Right lobe of liver (tissue), 4 donors: ENCODE data around the gene BICC1.

Experiments used
- POLR2A ChIP-seq: fragments of 450-650 bp; IDR thresholded peaks from one replicate; pipeline ENCODE4 v1.6.1; 2017; ENCODE audit warnings: antibody characterized with exemption, mild to moderate bottlenecking
- TF ChIP-seq, protein P1 (sequence below), 4 donors: fragments of 200-600 bp in 3 of 4; fragments of 450-650 bp in 1 of 4; IDR thresholded peaks; one replicate each; pipeline versions ENCODE4 v1.5.1 to v1.8.0; 2016 to 2022; ENCODE audit warnings: antibody characterized with exemption in 4 of 4, mild to moderate bottlenecking in 2 of 4
- donor health status: DM: no; HTN: no; CAD: no.
- donor health status: DM: no; HTN: no; CAD: no.
- donor health status: DM: no; HTN: yes; CAD: no.

DNA sequence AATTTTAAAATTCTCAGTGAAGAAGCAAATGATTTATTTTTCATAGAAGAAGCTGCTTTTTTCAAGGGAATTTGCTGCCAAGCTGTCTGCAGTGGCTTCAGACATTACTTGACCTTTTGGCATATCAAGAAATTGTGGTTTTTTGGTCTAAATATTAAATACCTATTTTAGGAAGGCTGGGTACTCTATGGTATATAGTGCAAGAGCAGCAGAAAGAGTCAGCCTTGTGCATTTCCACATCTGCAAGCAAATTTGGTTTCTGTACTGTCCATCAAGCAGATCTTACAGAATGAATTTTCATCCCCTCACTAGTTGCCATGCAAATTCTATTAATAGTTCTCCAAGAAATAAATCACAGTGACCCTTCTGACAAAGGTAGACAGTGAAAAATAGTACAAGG lies 222.0 kb downstream of the BICC1 start:
- TF ChIP-seq, protein P1, sequence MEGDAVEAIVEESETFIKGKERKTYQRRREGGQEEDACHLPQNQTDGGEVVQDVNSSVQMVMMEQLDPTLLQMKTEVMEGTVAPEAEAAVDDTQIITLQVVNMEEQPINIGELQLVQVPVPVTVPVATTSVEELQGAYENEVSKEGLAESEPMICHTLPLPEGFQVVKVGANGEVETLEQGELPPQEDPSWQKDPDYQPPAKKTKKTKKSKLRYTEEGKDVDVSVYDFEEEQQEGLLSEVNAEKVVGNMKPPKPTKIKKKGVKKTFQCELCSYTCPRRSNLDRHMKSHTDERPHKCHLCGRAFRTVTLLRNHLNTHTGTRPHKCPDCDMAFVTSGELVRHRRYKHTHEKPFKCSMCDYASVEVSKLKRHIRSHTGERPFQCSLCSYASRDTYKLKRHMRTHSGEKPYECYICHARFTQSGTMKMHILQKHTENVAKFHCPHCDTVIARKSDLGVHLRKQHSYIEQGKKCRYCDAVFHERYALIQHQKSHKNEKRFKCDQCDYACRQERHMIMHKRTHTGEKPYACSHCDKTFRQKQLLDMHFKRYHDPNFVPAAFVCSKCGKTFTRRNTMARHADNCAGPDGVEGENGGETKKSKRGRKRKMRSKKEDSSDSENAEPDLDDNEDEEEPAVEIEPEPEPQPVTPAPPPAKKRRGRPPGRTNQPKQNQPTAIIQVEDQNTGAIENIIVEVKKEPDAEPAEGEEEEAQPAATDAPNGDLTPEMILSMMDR (IDR thresholded peaks at IDR 0.05) = no peak
- TF ChIP-seq POLR2A = no peak
